Sigmoid colon (tissue), 4 donors: ENCODE measurements around the gene CIART.

Source experiments
- EP300 ChIP-seq, 4 donors: sonication (generic); formaldehyde crosslinking; IDR thresholded peaks; one replicate each; pipeline ENCODE4 v1.6.1; 2017; ENCODE audit warnings: antibody characterized with exemption in 4 of 4
- POLR2A ChIP-seq, 2 donors: fragments of 450-650 bp; IDR thresholded peaks; one replicate each; pipeline ENCODE4 v1.6.1; 2016; ENCODE audit warnings: antibody characterized with exemption in 2 of 2, mild to moderate bottlenecking in 2 of 2, moderate library complexity in 2 of 2
- POLR2AphosphoS5 ChIP-seq, 4 donors: sonication (generic); formaldehyde crosslinking; IDR thresholded peaks; one replicate each; pipeline ENCODE4 v1.6.1; 2017; ENCODE audit warnings: antibody characterized with exemption in 4 of 4
- TF ChIP-seq, protein P1 (sequence below), 4 experiments: fragments of 450-650 bp in 3 of 4; fragments of 200-600 bp in 1 of 4; IDR thresholded peaks; one replicate each; pipeline ENCODE4 v1.5.1; 2016 to 2019; ENCODE audit warnings: antibody characterized with exemption in 4 of 4, mild to moderate bottlenecking in 3 of 4, moderate library complexity in 2 of 4

GRCh38 chr1:150273311-150273710 is 9.0 kb upstream of the CIART start:
- TF ChIP-seq POLR2AphosphoS5 (IDR thresholded peaks at IDR 0.05) (no peak), POLR2A (IDR thresholded peaks at IDR 0.05) (no peak), EP300 (IDR thresholded peaks at IDR 0.05) (no peak)
- TF ChIP-seq, protein P1, sequence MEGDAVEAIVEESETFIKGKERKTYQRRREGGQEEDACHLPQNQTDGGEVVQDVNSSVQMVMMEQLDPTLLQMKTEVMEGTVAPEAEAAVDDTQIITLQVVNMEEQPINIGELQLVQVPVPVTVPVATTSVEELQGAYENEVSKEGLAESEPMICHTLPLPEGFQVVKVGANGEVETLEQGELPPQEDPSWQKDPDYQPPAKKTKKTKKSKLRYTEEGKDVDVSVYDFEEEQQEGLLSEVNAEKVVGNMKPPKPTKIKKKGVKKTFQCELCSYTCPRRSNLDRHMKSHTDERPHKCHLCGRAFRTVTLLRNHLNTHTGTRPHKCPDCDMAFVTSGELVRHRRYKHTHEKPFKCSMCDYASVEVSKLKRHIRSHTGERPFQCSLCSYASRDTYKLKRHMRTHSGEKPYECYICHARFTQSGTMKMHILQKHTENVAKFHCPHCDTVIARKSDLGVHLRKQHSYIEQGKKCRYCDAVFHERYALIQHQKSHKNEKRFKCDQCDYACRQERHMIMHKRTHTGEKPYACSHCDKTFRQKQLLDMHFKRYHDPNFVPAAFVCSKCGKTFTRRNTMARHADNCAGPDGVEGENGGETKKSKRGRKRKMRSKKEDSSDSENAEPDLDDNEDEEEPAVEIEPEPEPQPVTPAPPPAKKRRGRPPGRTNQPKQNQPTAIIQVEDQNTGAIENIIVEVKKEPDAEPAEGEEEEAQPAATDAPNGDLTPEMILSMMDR (IDR thresholded peaks at IDR 0.05), result no peak
